PFSK-1 (cell line): Measurements from ENCODE around the gene SYDE1.

ENCODE experiments used
- POLR2AphosphoS5 ChIP-seq: IDR thresholded peaks from 2 replicates; pipeline ENCODE4 v1.6.1; 2012; ENCODE audit warnings: low read depth, mild to moderate bottlenecking, control low read depth, low read length, moderate library complexity
- REST ChIP-seq, 2 experiments: IDR thresholded peaks; 2 replicates each; pipeline versions ENCODE4 v1.6.1 to v1.8.0; 2011 to 2012; ENCODE audit warnings: low read depth in 2 of 2, low read length in 2 of 2, control low read depth in 1 of 2, inconsistent platforms in 1 of 2, mild to moderate bottlenecking in 1 of 2, moderate library complexity in 1 of 2; ENCODE audit not compliant: insufficient read depth in 1 of 2

DNA sequence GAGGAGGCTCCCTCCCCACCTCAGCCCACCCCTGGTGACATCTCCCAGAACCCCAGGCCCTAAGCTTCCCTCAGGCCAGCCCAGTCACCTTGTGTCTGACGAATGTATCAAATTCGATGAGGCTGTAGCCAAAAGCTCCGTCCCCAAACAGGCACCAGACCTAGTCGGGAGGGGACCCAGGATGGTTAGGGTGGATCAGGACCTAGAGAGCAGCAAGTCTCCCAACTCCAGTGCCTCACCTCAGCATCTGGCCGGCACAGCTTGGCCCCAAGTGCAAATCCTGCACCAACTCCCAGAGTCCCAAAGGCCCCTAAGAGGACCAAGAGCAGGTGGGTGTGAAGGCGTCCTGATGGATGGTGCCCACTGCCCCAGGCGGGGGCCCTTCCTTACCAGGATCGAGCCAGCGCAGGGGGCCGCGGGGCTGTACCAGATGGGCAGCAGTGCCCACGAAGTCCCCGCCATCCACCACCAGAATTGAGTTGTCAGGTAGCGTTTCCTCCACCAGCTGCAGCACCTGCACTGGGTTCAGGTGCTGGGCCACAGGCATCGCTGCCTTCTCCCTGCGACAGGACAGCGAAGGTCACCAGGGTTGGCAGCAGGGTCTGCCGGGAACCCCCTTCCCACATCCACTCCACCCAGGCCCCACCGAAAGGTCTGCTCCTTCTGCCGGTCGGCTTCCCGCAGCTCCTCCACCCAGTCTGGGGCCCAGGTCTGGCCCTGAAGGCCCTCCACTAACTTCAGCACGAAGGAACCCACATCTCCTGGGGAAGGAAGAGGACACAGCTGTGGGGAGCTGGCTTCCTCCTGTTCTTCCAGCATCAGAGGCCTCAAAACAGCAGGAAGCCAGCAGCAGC is 8.8 kb downstream of the SYDE1 start:
- TF ChIP-seq REST (IDR thresholded peaks at IDR 0.05; ENCODE audit: insufficient read depth in 1 of 2, low read depth in 2 of 2, low read length in 2 of 2) (no peak), POLR2AphosphoS5 (no peak)
